Measurements from ENCODE around the gene ABCG5.

ABCG5 gene

GRCh38 chr2:43810888-43811287 is 27.8 kb downstream of the ABCG5 start:
- Histone ChIP-seq H3K4me3 (replicated peaks; ENCODE audit: insufficient read depth, low read length) (no peak overlapping the region), H3K27me3 (ENCODE audit: insufficient read depth, poor library complexity, severe bottlenecking) (no peaks in the 10 kb centered on the region), H3K27ac (replicated peaks) (no peak overlapping the region)
- DNase-seq (ENCODE audit: low read depth in 1 of 2, low spot score in 1 of 2): no peak
- TF ChIP-seq POLR2AphosphoS5 (IDR thresholded peaks at IDR 0.05; ENCODE audit: low read depth) (no peak), SPI1 (IDR thresholded peaks at IDR 0.05; ENCODE audit: borderline replicate concordance, low read depth) (no peak), REST (IDR thresholded peaks at IDR 0.05; ENCODE audit: insufficient replicate concordance, low read depth) (no peak), GABPA (IDR thresholded peaks at IDR 0.05; ENCODE audit: low read depth) (no peak)
- TF ChIP-seq, protein P1, sequence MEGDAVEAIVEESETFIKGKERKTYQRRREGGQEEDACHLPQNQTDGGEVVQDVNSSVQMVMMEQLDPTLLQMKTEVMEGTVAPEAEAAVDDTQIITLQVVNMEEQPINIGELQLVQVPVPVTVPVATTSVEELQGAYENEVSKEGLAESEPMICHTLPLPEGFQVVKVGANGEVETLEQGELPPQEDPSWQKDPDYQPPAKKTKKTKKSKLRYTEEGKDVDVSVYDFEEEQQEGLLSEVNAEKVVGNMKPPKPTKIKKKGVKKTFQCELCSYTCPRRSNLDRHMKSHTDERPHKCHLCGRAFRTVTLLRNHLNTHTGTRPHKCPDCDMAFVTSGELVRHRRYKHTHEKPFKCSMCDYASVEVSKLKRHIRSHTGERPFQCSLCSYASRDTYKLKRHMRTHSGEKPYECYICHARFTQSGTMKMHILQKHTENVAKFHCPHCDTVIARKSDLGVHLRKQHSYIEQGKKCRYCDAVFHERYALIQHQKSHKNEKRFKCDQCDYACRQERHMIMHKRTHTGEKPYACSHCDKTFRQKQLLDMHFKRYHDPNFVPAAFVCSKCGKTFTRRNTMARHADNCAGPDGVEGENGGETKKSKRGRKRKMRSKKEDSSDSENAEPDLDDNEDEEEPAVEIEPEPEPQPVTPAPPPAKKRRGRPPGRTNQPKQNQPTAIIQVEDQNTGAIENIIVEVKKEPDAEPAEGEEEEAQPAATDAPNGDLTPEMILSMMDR (IDR thresholded peaks at IDR 0.05; ENCODE audit: insufficient read depth, low read length): no peak

DNA sequence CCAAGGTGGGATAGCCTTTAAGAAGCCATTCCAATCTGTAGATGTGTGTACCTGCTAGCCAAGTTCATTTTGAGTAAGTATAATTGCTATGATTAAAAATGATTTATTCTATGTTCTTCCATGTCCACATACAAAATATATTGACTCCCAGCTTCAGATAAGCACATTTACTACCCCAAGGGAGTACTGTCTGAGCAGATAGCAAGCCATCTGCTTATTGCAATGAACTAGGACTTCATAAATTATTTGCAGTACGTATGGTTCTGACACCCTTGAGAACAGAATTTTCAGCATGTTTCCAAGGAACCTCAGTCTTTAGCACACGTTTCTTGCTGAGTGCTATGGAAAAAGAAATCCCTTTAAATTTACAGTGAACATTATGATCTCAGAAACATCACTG is 28.2 kb downstream of the ABCG5 start:
- H3K27ac ChIP-seq (replicated peaks): no peak overlapping the region
- TF ChIP-seq, protein P1 (IDR thresholded peaks at IDR 0.05; ENCODE audit: insufficient read depth, low read length): no peak
- TF ChIP-seq GABPA (IDR thresholded peaks at IDR 0.05; ENCODE audit: low read depth): no peak
- TF ChIP-seq POLR2AphosphoS5 (IDR thresholded peaks at IDR 0.05; ENCODE audit: low read depth): no peak
- no peak for TF ChIP-seq SPI1 (IDR thresholded peaks at IDR 0.05; ENCODE audit: borderline replicate concordance, low read depth)
- TF ChIP-seq REST (IDR thresholded peaks at IDR 0.05; ENCODE audit: insufficient replicate concordance, low read depth): no peak
- H3K27me3 ChIP-seq (ENCODE audit: insufficient read depth, poor library complexity, severe bottlenecking): no peaks in the 10 kb centered on the region
- DNase-seq (ENCODE audit: low read depth in 1 of 2, low spot score in 1 of 2): no peak
- no peak overlapping the region for H3K4me3 ChIP-seq (replicated peaks; ENCODE audit: insufficient read depth, low read length)

DNA sequence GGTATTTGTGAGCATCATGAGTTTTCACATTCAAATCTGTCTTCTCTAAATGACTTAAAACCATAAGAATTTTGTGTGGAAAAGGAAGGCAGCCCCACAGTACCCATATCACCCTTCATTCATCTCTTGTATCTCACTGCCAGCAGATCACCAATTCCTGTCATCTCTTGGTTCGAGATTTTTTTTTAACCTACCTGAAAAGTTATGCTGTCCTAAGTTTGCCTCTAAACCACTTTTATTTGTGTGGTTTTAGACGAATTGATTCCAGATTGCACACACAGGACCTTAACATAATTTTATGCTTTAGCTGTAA is 32.0 kb downstream of the ABCG5 start:
- no peak overlapping the region for H3K4me3 ChIP-seq (replicated peaks; ENCODE audit: insufficient read depth, low read length)
- no peak overlapping the region for H3K27ac ChIP-seq (replicated peaks)
- no peak for DNase-seq (ENCODE audit: low read depth in 1 of 2, low spot score in 1 of 2)
- H3K27me3 ChIP-seq (ENCODE audit: insufficient read depth, poor library complexity, severe bottlenecking): no peaks in the 10 kb centered on the region
- TF ChIP-seq SPI1 (IDR thresholded peaks at IDR 0.05; ENCODE audit: borderline replicate concordance, low read depth) (no peak), POLR2AphosphoS5 (IDR thresholded peaks at IDR 0.05; ENCODE audit: low read depth) (no peak), REST (IDR thresholded peaks at IDR 0.05; ENCODE audit: insufficient replicate concordance, low read depth) (no peak), GABPA (IDR thresholded peaks at IDR 0.05; ENCODE audit: low read depth) (no peak)
- TF ChIP-seq, protein P1 (IDR thresholded peaks at IDR 0.05; ENCODE audit: insufficient read depth, low read length): no peak

All from HL-60 (cell line).